H9 (cell line): ENCODE data around the gene MFSD6. TPM values are rescaled to one million over a fixed set of nuclear protein-coding genes. Genes with fewer than 3 reads are reported as not detected.

ENCODE experiments used
- DNase-seq: peaks from one replicate; pipeline ENCODE4 v3.0.0-alpha.2; 2017
- H2AFZ ChIP-seq: one replicate; pipeline ENCODE4 v1.6.1; 2013; ENCODE audit warnings: mild to moderate bottlenecking, low read length, control low read depth, moderate library complexity
- H2AK5ac ChIP-seq: 2 replicates; pipeline ENCODE4 v1.6.1; 2013; ENCODE audit warnings: low read length, control low read depth, mixed read lengths; ENCODE audit not compliant: insufficient read length
- H2BK120ac ChIP-seq: one replicate; pipeline ENCODE4 v1.6.1; 2013; ENCODE audit warnings: low read depth, mild to moderate bottlenecking, low read length, control low read depth, inconsistent platforms; ENCODE audit not compliant: poor library complexity, severe bottlenecking
- H2BK12ac ChIP-seq: 2 replicates; pipeline ENCODE4 v1.6.1; 2013; ENCODE audit warnings: low read length, control low read depth, mixed read lengths, low read depth; ENCODE audit not compliant: insufficient read length
- H2BK15ac ChIP-seq: 2 replicates; pipeline ENCODE4 v1.6.1; 2013; ENCODE audit warnings: low read depth, low read length, control low read depth
- H2BK20ac ChIP-seq: one replicate; pipeline ENCODE4 v1.6.1; 2013; ENCODE audit warnings: low read depth, mild to moderate bottlenecking, low read length, control low read depth, inconsistent platforms; ENCODE audit not compliant: poor library complexity, severe bottlenecking
- H2BK5ac ChIP-seq: 2 replicates; pipeline ENCODE4 v1.6.1; 2013; ENCODE audit warnings: low read length, control low read depth, mixed read lengths; ENCODE audit not compliant: insufficient read length
- H3K14ac ChIP-seq: 2 replicates; pipeline ENCODE4 v1.6.1; 2013; ENCODE audit warnings: low read length, control low read depth; ENCODE audit not compliant: insufficient read depth
- H3K18ac ChIP-seq: 2 replicates; pipeline ENCODE4 v1.6.1; 2013; ENCODE audit warnings: low read depth, mild to moderate bottlenecking, mixed read lengths, low read length, control low read depth; ENCODE audit not compliant: insufficient read length
- H3K23ac ChIP-seq: 2 replicates; pipeline ENCODE4 v1.6.1; 2013; ENCODE audit warnings: low read length, control low read depth, mixed read lengths, low read depth; ENCODE audit not compliant: insufficient read length
- H3K23me2 ChIP-seq: 2 replicates; pipeline ENCODE4 v1.6.1; 2013; ENCODE audit warnings: low read depth, mild to moderate bottlenecking, mixed read lengths, low read length, control low read depth; ENCODE audit not compliant: insufficient read length, poor library complexity, severe bottlenecking
- H3K27ac ChIP-seq: 2 replicates; pipeline ENCODE4 v1.5.1; 2013; ENCODE audit warnings: low read length, control low read depth, mixed read lengths, low read depth; ENCODE audit not compliant: insufficient read length
- H3K27me3 ChIP-seq: 2 replicates; pipeline ENCODE4 v1.6.1; 2013; ENCODE audit warnings: low read length, control low read depth, inconsistent platforms; ENCODE audit not compliant: insufficient read depth
- H3K4ac ChIP-seq: 2 replicates; pipeline ENCODE4 v1.6.1; 2013; ENCODE audit warnings: low read depth, mild to moderate bottlenecking, control low read depth, inconsistent platforms, low read length, moderate library complexity
- H3K4me1 ChIP-seq: 2 replicates; pipeline ENCODE4 v1.6.1; 2013; ENCODE audit warnings: low read length, control low read depth, inconsistent platforms; ENCODE audit not compliant: insufficient read depth
- H3K4me2 ChIP-seq: 2 replicates; pipeline ENCODE4 v1.6.1; 2013; ENCODE audit warnings: low read length, control low read depth, mixed read lengths; ENCODE audit not compliant: insufficient read length, insufficient read depth
- H3K56ac ChIP-seq: 2 replicates; pipeline ENCODE4 v1.6.1; 2013; ENCODE audit warnings: low read depth, mild to moderate bottlenecking, mixed read lengths, low read length, control low read depth; ENCODE audit not compliant: insufficient read length
- H3K79me1 ChIP-seq: 2 replicates; pipeline ENCODE4 v1.6.1; 2013; ENCODE audit warnings: low read depth, mild to moderate bottlenecking, moderate library complexity, low read length, control low read depth, inconsistent platforms; ENCODE audit not compliant: insufficient read depth, poor library complexity, severe bottlenecking
- H3K79me2 ChIP-seq: 2 replicates; pipeline ENCODE4 v1.6.1; 2013; ENCODE audit warnings: low read length, control low read depth, inconsistent platforms; ENCODE audit not compliant: insufficient read depth
- H3K9ac ChIP-seq: 2 replicates; pipeline ENCODE4 v1.6.1; 2013; ENCODE audit warnings: low read length, control low read depth, mixed read lengths; ENCODE audit not compliant: insufficient read length; ENCODE audit errors: extremely low read depth
- H3K9me3 ChIP-seq: one replicate; pipeline ENCODE4 v1.6.1; 2013; ENCODE audit warnings: low read depth, low read length, inconsistent platforms; ENCODE audit not compliant: control insufficient read depth
- H3T11ph ChIP-seq: one replicate; pipeline ENCODE4 v1.6.1; 2013; ENCODE audit warnings: mild to moderate bottlenecking, low read length, control low read depth, inconsistent platforms
- H4K20me1 ChIP-seq: one replicate; pipeline ENCODE4 v1.6.1; 2013; ENCODE audit not compliant: control insufficient read depth, insufficient read length, insufficient read depth
- H4K5ac ChIP-seq: 2 replicates; pipeline ENCODE4 v1.6.1; 2013; ENCODE audit warnings: low read depth, mild to moderate bottlenecking, mixed read lengths, low read length, control low read depth; ENCODE audit not compliant: insufficient read length
- H4K8ac ChIP-seq: replicated peaks from 2 replicates; pipeline ENCODE4 v1.6.1; 2013; ENCODE audit warnings: low read length, control low read depth, mixed read lengths, low read depth; ENCODE audit not compliant: insufficient read length
- H4K91ac ChIP-seq: 2 replicates; pipeline ENCODE4 v1.6.1; 2013; ENCODE audit warnings: low read depth, mild to moderate bottlenecking, moderate library complexity, mixed read lengths, low read length, control low read depth; ENCODE audit not compliant: insufficient read length
- H3K27ac Mint-ChIP-seq, 3 experiments: 2 replicates in 2 of 3; 3 replicates in 1 of 3; pipeline ENCODE4 v1.8.0; 2020 to 2021; ENCODE audit warnings: mixed read lengths in 3 of 3, mild to moderate bottlenecking in 1 of 3, moderate library complexity in 1 of 3
- H3K27me3 Mint-ChIP-seq: 2 replicates; pipeline ENCODE4 v1.8.0; 2021; ENCODE audit warnings: low read depth, mild to moderate bottlenecking, moderate library complexity, mixed read lengths
- H3K36me3 Mint-ChIP-seq, 3 experiments: 2 replicates in 2 of 3; 3 replicates in 1 of 3; pipeline ENCODE4 v1.8.0; 2020 to 2021; ENCODE audit warnings: low read depth in 3 of 3, mixed read lengths in 3 of 3; ENCODE audit not compliant: insufficient read depth in 1 of 3
- H3K4me1 Mint-ChIP-seq, 2 experiments: 2 replicates each; pipeline ENCODE4 v1.8.0; 2020; ENCODE audit warnings: mixed read lengths in 2 of 2
- H3K4me3 Mint-ChIP-seq, 2 experiments: 2 replicates in 1 of 2; 3 replicates in 1 of 2; pipeline ENCODE4 v1.8.0; 2020 to 2021; ENCODE audit warnings: mild to moderate bottlenecking in 2 of 2, mixed read lengths in 2 of 2, moderate library complexity in 1 of 2
- H3K9me3 Mint-ChIP-seq, 2 experiments: 2 replicates in 1 of 2; 3 replicates in 1 of 2; pipeline ENCODE4 v1.8.0; 2020; ENCODE audit warnings: mild to moderate bottlenecking in 2 of 2, mixed read lengths in 2 of 2, moderate library complexity in 1 of 2
- WGBS: extraction: QIAGEN DNeasy Blood & Tissue Kit; methylation state at CpG from one replicate; pipeline ENCODE4 v1.1.7; 2013; ENCODE audit warnings: missing lambda C conversion rate, low lambda C conversion rate, mixed read lengths; ENCODE audit not compliant: insufficient read length; ENCODE audit errors: extremely low coverage; 5-methylcytosine and 5-hydroxymethylcytosine counted together
- total RNA-seq: library from RNA; stranded (reverse); gene quantifications from 2 replicates; pipeline ENCODE4 v1.2.1, GENCODE V29; 2021
- TF ChIP-seq, protein P1 (sequence below): fragments of 200-600 bp; sonication (generic); conservative IDR thresholded peaks from 3 replicates; pipeline ENCODE4 v1.8.0; 2021; ENCODE audit warnings: antibody characterized with exemption, mild to moderate bottlenecking

The MFSD6 gene
- total RNA-seq, 1 experiment from 2014 or later = 4.0 TPM

DNA sequence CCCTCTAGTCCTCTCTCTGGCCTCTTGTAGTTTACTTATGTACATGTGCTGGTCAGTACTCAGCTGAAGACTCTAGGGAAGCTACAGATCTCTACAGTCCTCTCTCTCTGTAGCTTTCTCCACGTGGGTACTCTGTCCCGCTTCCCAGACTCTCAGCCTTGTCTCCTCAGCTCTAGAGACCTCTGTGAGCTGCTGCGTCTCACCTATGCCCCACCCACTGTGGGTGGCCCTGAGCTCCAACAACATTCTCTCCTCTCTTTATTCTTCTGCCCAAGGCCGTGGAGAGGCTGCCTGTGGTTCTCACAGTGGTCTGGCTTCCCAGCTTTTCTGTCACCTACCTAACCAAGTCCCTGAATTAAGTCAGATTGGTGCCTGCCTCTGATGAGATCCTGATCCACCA lies 33.4 kb downstream of the MFSD6 start:
- Histone ChIP-seq H3K27me3 (no peaks in the 10 kb centered on the region), H3K9ac (no peak overlapping the region), H3K79me1 (no peaks in the 10 kb centered on the region), H3K27ac (no peak overlapping the region), H3K56ac (no peak overlapping the region), H3K23ac (no peak overlapping the region), H2AFZ (no peak overlapping the region), H4K20me1 (no peaks in the 10 kb centered on the region), H2BK12ac (no peak overlapping the region), H2BK15ac (no peak overlapping the region), H3K79me2 (no peaks in the 10 kb centered on the region), H3K9me3 (no peaks in the 10 kb centered on the region), H3K14ac (no peak overlapping the region), H2AK5ac (no peak overlapping the region), H3K23me2 (no peaks in the 10 kb centered on the region), H4K91ac (no peak overlapping the region), H2BK20ac (no peak overlapping the region), H4K8ac (no peak overlapping the region), H3K4ac (no peak overlapping the region), H3K18ac (no peak overlapping the region), H3K4me2 (no peak overlapping the region), H2BK5ac (no peak overlapping the region), H4K5ac (no peak overlapping the region), H2BK120ac (no peak overlapping the region), H3T11ph (no peak overlapping the region), H3K4me1 (no peaks in the 10 kb centered on the region)
- Mint-ChIP-seq H3K4me3 (no peak overlapping the region), H3K27ac (peak overlapping the region in 1 of 3 experiments; percentile 32; a peak in 3 of 7 replicates), H3K36me3 (no peaks in the 10 kb centered on the region), H3K9me3 (no peaks in the 10 kb centered on the region), H3K4me1 (peaks cover 2 to 4% of the 10 kb centered on the region in 2 experiments), H3K27me3 (no peaks in the 10 kb centered on the region)
- WGBS = no CpG with 5 or more reads among the region's 4 CpGs
- TF ChIP-seq, protein P1, sequence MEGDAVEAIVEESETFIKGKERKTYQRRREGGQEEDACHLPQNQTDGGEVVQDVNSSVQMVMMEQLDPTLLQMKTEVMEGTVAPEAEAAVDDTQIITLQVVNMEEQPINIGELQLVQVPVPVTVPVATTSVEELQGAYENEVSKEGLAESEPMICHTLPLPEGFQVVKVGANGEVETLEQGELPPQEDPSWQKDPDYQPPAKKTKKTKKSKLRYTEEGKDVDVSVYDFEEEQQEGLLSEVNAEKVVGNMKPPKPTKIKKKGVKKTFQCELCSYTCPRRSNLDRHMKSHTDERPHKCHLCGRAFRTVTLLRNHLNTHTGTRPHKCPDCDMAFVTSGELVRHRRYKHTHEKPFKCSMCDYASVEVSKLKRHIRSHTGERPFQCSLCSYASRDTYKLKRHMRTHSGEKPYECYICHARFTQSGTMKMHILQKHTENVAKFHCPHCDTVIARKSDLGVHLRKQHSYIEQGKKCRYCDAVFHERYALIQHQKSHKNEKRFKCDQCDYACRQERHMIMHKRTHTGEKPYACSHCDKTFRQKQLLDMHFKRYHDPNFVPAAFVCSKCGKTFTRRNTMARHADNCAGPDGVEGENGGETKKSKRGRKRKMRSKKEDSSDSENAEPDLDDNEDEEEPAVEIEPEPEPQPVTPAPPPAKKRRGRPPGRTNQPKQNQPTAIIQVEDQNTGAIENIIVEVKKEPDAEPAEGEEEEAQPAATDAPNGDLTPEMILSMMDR = no peak
- no peak for DNase-seq
